Astrocyte (in vitro differentiated cells and primary cell): ENCODE measurements around the gene ASB10.

Experiments
- CTCF ChIP-seq: IDR thresholded peaks from 2 replicates; pipeline ENCODE4 v1.5.1; 2011; ENCODE audit warnings: low read depth, mild to moderate bottlenecking, inconsistent platforms, low read length, moderate library complexity; ENCODE audit not compliant: insufficient read depth
- EZH2 ChIP-seq: IDR thresholded peaks from 2 replicates; pipeline ENCODE4 v1.6.1; 2012; ENCODE audit warnings: mild to moderate bottlenecking, low read length, inconsistent platforms; ENCODE audit not compliant: insufficient read depth

GRCh38 chr7:151175047-151175792 lies 11.8 kb downstream of the ASB10 start:
- TF ChIP-seq CTCF (no peak), EZH2 (no peak)
